Hepatocyte (in vitro differentiated cells): ENCODE data around the gene LMTK2.

Experiments
- CTCF ChIP-seq: fragments of 200-600 bp; sonication (generic); IDR thresholded peaks from 2 replicates; pipeline ENCODE4 v1.5.1; 2016; ENCODE audit warnings: antibody characterized with exemption, mild to moderate bottlenecking; ENCODE audit not compliant: poor library complexity
- EZH2 ChIP-seq: fragments of 200-600 bp; sonication (generic); IDR thresholded peaks from 2 replicates; pipeline ENCODE4 v1.6.1; 2016; ENCODE audit warnings: antibody characterized with exemption, mild to moderate bottlenecking, borderline replicate concordance
- EZH2phosphoT487 ChIP-seq: fragments of 200-600 bp; sonication (generic); IDR thresholded peaks from one replicate; pipeline ENCODE4 v1.6.1; 2018; ENCODE audit warnings: antibody characterized with exemption, mild to moderate bottlenecking, low read depth, moderate library complexity; ENCODE audit not compliant: unreplicated experiment, severe bottlenecking

- TF ChIP-seq EZH2phosphoT487 (no peak), CTCF (no peak), EZH2 (no peak)
Observed at GRCh38 chr7:98215561-98216495, 109.2 kb downstream of the LMTK2 start.
